GM21447 (cell line): ENCODE results near the gene TMA16.
A peak's percentile ranks its signal among the peaks of the same experiment; 100 is the strongest.

Source experiments
- ATAC-seq: cut with Tn5 transposase; IDR thresholded peaks from one replicate; pipeline ENCODE4 v1.9.1; 2021; ENCODE audit not compliant: unreplicated experiment

The TMA16 gene

DNA sequence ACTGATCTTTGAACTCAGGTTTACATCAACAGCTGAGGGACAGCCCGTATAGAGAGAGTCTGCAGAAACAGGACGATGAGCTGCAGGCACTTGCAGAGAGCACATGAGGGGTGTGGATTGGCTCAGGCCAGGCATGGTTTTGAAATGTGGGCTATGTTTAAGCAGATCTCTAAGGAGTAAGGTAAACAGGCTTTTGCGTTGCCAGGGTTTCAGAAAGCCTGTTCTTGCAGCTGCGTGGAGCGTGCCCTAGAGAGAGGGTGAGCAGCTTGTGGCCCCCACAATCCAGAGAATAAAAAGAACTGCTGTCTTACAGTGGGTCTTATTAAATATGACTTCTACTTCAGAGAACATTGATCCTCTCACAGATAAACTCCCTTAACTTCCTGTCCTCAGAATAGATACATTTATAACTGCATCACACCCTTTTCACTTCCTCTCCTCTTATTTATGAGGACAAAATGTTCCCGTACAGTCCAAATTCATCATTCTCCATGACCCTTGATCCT is 64.1 kb downstream of the TMA16 start:
- peak; percentile 60 for ATAC-seq

GRCh38 chr4:163562496-163562895 is 68.0 kb downstream of the TMA16 start:
- no peak for ATAC-seq

DNA sequence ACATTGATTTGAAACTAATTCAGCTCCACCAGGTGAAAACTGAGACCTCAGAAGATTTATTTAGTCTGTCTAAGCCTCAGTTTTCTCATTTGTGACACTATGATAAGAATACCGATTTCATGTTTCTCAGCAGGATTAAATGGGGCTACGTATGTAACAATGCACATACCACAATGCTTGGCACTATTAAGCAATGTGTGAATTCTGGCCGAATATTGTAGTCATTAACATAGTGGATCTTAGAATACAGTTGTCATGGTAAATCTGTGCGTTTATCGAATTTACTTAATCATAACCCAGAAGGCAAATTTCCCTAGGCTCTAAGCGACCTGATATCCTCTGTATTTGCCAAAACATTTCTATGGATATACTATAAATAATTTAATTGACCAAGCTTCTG is 69.1 kb downstream of the TMA16 start:
- ATAC-seq, result no peak

DNA sequence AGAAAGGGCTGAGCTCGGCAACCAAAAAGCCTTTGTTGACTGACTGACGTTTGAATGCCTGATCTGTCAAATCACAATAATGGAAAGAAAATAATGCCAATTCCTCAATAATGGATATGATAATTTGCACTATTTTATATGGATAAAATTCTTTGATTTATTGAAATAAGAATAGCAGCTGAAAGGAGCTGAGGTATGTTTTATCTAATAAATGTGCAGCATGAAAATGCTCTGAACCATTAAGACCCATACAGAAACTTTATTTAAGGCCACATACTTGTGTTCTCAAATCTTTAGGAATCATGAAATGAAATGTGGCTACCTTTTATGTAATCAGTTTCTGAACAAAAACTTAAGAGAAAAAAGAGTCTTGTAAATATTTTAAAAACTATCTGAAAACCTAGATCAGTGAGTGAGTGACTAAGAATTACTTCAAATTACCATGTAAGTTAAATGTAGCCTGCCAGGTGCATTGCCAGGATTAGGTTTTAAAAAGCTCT is 69.8 kb downstream of the TMA16 start:
- ATAC-seq, result no peak

DNA sequence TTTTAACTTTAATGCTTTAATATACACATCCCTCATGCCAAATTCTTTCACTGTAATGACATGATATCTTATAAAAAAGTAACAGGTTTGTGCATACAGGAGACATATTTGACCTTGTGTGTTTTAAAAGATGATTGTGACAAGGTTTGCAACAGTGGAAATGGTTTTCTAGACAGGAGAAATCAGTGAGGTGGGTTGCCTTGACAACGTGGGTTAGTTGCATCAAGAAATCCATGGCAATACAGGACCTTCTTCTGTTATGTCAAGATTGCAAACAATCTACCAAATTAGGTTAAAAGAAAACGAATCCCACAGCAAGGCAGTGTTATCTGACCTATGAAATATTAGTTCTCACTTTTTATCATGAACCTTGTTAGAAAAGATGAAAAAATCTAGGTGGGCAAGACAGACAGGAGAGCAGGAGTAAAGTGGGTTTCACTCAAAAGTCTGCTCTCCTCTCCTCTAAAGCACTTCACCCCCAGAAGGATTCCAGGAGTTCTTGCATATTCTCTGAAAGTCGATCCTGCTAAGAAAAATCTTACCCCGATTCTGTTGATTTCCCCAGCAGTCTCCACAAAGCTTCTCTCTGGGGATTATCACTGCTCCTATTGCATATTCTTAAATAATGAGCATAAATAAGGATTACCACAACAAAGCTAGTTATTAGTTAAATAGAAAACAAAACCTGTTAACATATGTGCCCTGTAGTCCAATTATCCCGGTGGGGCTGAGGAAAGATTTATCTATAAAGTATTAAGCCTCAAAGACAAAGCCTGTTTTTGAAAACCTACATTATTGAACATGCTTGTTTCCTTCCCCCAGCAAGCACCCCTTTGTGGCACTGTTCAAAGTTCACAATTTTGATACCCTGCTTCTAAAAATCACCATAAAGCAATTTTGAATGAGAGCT is 71.0 kb downstream of the TMA16 start:
- no peak for ATAC-seq

- no peak for ATAC-seq
These were observed 71.8 kb downstream of the TMA16 start for GRCh38 chr4:163566257-163566796.

DNA sequence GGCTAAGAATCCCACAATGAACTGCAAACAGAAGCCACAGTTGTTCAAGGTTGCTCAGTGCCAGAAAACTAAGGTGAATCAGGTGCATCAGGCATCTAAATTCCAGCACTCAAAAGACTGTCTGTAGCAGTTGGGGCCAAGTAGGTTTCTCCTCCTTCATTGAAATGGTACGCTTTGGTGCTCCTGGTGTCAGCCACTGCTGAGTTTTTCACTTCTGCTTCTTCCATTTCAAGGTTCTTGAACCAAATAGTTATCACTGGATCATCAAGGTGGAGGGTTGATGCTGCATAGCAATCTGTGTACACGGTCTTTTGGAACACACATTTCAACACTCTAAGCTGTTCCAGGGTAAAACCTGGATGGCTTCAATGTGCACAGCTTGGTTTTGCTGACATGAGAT is 74.4 kb downstream of the TMA16 start:
- ATAC-seq, result peak; percentile 70
